Measurements from ENCODE around the gene MRPS30.
A peak's percentile ranks its signal among the peaks of the same experiment; 100 is the strongest.
"Not testable (repeated sequence)": the region's sequence is repeated elsewhere in the genome, so short reads cannot be mapped to it uniquely, and the experiment has no call there.

MRPS30 gene

GRCh38 chr5:44808435-44809214, at the start of gene MRPS30:
Gene MRPS30, plus strand, starts transcription at chr5:44808947. Its CDS starts 16 bp downstream, at chr5:44808963.
- Mint-ChIP-seq H3K4me1 (ENCODE audit: low read depth) (peaks cover 31% of the 10 kb centered on the region), H3K36me3 (ENCODE audit: low read depth) (peaks cover 49% of the 10 kb centered on the region), H3K27ac (peak within 1 kb of the TSS; percentile 98), H3K9me3 (no peaks in the 10 kb centered on the region), H3K4me3 (peak within 1 kb of the TSS; percentile 98), H3K27me3 (peaks cover 5% of the 10 kb centered on the region)
- DNase-seq: peak; percentile 86

GRCh38 chr5:44769200-44769876, 39.4 kb upstream of the MRPS30 start:
- H3K36me3 Mint-ChIP-seq (ENCODE audit: low read depth): no peaks in the 10 kb centered on the region
- peaks cover 26% of the 10 kb centered on the region for H3K27me3 Mint-ChIP-seq
- H3K4me3 Mint-ChIP-seq: no peak overlapping the region
- no peak for DNase-seq
- H3K27ac Mint-ChIP-seq: no peak overlapping the region
- no peaks in the 10 kb centered on the region for H3K4me1 Mint-ChIP-seq (ENCODE audit: low read depth)
- H3K9me3 Mint-ChIP-seq: no peaks in the 10 kb centered on the region

GRCh38 chr5:44769877-44770209, 38.9 kb upstream of the MRPS30 start:
- no peak overlapping the region for H3K4me3 Mint-ChIP-seq
- H3K27ac Mint-ChIP-seq: no peak overlapping the region
- H3K36me3 Mint-ChIP-seq (ENCODE audit: low read depth): no peaks in the 10 kb centered on the region
- H3K27me3 Mint-ChIP-seq: peaks cover 26% of the 10 kb centered on the region
- no peak for DNase-seq
- no peaks in the 10 kb centered on the region for H3K9me3 Mint-ChIP-seq
- H3K4me1 Mint-ChIP-seq (ENCODE audit: low read depth): no peaks in the 10 kb centered on the region

GRCh38 chr5:44770780-44771717, 37.7 kb upstream of the MRPS30 start:
- H3K27ac Mint-ChIP-seq: no peak overlapping the region
- H3K4me1 Mint-ChIP-seq (ENCODE audit: low read depth): no peaks in the 10 kb centered on the region
- DNase-seq: no peak
- no peak overlapping the region for H3K4me3 Mint-ChIP-seq
- no peaks in the 10 kb centered on the region for H3K9me3 Mint-ChIP-seq
- no peaks in the 10 kb centered on the region for H3K36me3 Mint-ChIP-seq (ENCODE audit: low read depth)
- H3K27me3 Mint-ChIP-seq: peaks cover 26% of the 10 kb centered on the region

GRCh38 chr5:44772397-44772796, 36.4 kb upstream of the MRPS30 start:
- not testable (repeated sequence) for H3K27ac Mint-ChIP-seq; DNase-seq; H3K4me1 Mint-ChIP-seq (ENCODE audit: low read depth); H3K36me3 Mint-ChIP-seq (ENCODE audit: low read depth); H3K9me3 Mint-ChIP-seq; H3K4me3 Mint-ChIP-seq
- H3K27me3 Mint-ChIP-seq: peaks cover 26% of the 10 kb centered on the region

- peaks cover 24% of the 10 kb centered on the region for H3K27me3 Mint-ChIP-seq
- H3K4me3 Mint-ChIP-seq: no peak overlapping the region
- no peaks in the 10 kb centered on the region for H3K9me3 Mint-ChIP-seq
- H3K27ac Mint-ChIP-seq: no peak overlapping the region
- no peaks in the 10 kb centered on the region for H3K4me1 Mint-ChIP-seq (ENCODE audit: low read depth)
- no peak for DNase-seq
- no peaks in the 10 kb centered on the region for H3K36me3 Mint-ChIP-seq (ENCODE audit: low read depth)
Measured at GRCh38 chr5:44774279-44774880, 34.4 kb upstream of the MRPS30 start.

GRCh38 chr5:44779167-44779566, 29.6 kb upstream of the MRPS30 start:
- H3K27me3 Mint-ChIP-seq: no peaks in the 10 kb centered on the region
- no peaks in the 10 kb centered on the region for H3K4me1 Mint-ChIP-seq (ENCODE audit: low read depth)
- H3K9me3 Mint-ChIP-seq: no peaks in the 10 kb centered on the region
- no peak for DNase-seq
- H3K4me3 Mint-ChIP-seq: no peak overlapping the region
- no peak overlapping the region for H3K27ac Mint-ChIP-seq
- no peaks in the 10 kb centered on the region for H3K36me3 Mint-ChIP-seq (ENCODE audit: low read depth)

- peaks cover 3% of the 10 kb centered on the region for H3K27me3 Mint-ChIP-seq
- H3K9me3 Mint-ChIP-seq: peaks cover 7% of the 10 kb centered on the region
Measured at GRCh38 chr5:44783634-44784315, 25.0 kb upstream of the MRPS30 start.

GRCh38 chr5:44787731-44788130, 21.0 kb upstream of the MRPS30 start:
- H3K27ac Mint-ChIP-seq: no peak overlapping the region
- H3K4me1 Mint-ChIP-seq (ENCODE audit: low read depth): no peaks in the 10 kb centered on the region
- H3K27me3 Mint-ChIP-seq: peaks cover 10% of the 10 kb centered on the region
- no peaks in the 10 kb centered on the region for H3K36me3 Mint-ChIP-seq (ENCODE audit: low read depth)
- no peak overlapping the region for H3K4me3 Mint-ChIP-seq
- H3K9me3 Mint-ChIP-seq: peaks cover 14% of the 10 kb centered on the region
- DNase-seq: no peak

More at GRCh38 chr5:44783634-44784315, 25.0 kb upstream of the MRPS30 start:
- Mint-ChIP-seq H3K36me3 (ENCODE audit: low read depth) (no peaks in the 10 kb centered on the region), H3K4me1 (ENCODE audit: low read depth) (no peaks in the 10 kb centered on the region), H3K27ac (no peak overlapping the region), H3K4me3 (no peak overlapping the region)
- no peak for DNase-seq

- peaks cover 25% of the 10 kb centered on the region for H3K9me3 Mint-ChIP-seq
- not testable (repeated sequence) for H3K27me3 Mint-ChIP-seq; H3K27ac Mint-ChIP-seq; H3K36me3 Mint-ChIP-seq (ENCODE audit: low read depth); H3K4me1 Mint-ChIP-seq (ENCODE audit: low read depth); H3K4me3 Mint-ChIP-seq; DNase-seq
Measured at GRCh38 chr5:44789372-44789995, 19.3 kb upstream of the MRPS30 start.

GRCh38 chr5:44792031-44792673, 16.6 kb upstream of the MRPS30 start:
- H3K27me3 Mint-ChIP-seq; H3K4me1 Mint-ChIP-seq (ENCODE audit: low read depth): not testable (repeated sequence)
- H3K9me3 Mint-ChIP-seq: peaks cover 40% of the 10 kb centered on the region

GRCh38 chr5:44794371-44794770, 14.4 kb upstream of the MRPS30 start:
- no peaks in the 10 kb centered on the region for H3K4me1 Mint-ChIP-seq (ENCODE audit: low read depth)
- peaks cover 3% of the 10 kb centered on the region for H3K27me3 Mint-ChIP-seq
- H3K9me3 Mint-ChIP-seq: peaks cover 33% of the 10 kb centered on the region
- no peak overlapping the region for H3K4me3 Mint-ChIP-seq
- no peak for DNase-seq
- no peak overlapping the region for H3K27ac Mint-ChIP-seq
- H3K36me3 Mint-ChIP-seq (ENCODE audit: low read depth): no peaks in the 10 kb centered on the region

More at GRCh38 chr5:44792031-44792673, 16.6 kb upstream of the MRPS30 start:
- not testable (repeated sequence) for H3K27ac Mint-ChIP-seq; DNase-seq; H3K36me3 Mint-ChIP-seq (ENCODE audit: low read depth); H3K4me3 Mint-ChIP-seq

GRCh38 chr5:44795496-44795895, 13.3 kb upstream of the MRPS30 start:
- H3K9me3 Mint-ChIP-seq: peaks cover 33% of the 10 kb centered on the region
- DNase-seq: no peak
- no peaks in the 10 kb centered on the region for H3K27me3 Mint-ChIP-seq
- H3K4me3 Mint-ChIP-seq: no peak overlapping the region
- no peaks in the 10 kb centered on the region for H3K36me3 Mint-ChIP-seq (ENCODE audit: low read depth)
- H3K4me1 Mint-ChIP-seq (ENCODE audit: low read depth): no peaks in the 10 kb centered on the region
- H3K27ac Mint-ChIP-seq: no peak overlapping the region
